ENCODE measurements around the gene KDM1A.

KDM1A gene

GRCh38 chr1:23013657-23014056, 5.6 kb upstream of the KDM1A start:
- H3K36me3 ChIP-seq: no peaks in the 10 kb centered on the region
- no peaks in the 10 kb centered on the region for H3K27me3 ChIP-seq
- no peak for DNase-seq
- no peaks in the 10 kb centered on the region for H3K9me3 ChIP-seq
- TF ChIP-seq CTCF (IDR thresholded peaks at IDR 0.05; ENCODE audit: low read depth, low read length): no peak
- H3K4me3 ChIP-seq (ENCODE audit: low read depth, low read length): no peak overlapping the region
- H3K4me1 ChIP-seq: no peaks in the 10 kb centered on the region

- Histone ChIP-seq H3K36me3 (no peaks in the 10 kb centered on the region; the same call in 1 of the 2 replicates), H3K9me3 (no peaks in the 10 kb centered on the region; the same call in 1 of the 2 replicates), H3K4me1 (no peaks in the 10 kb centered on the region), H3K27me3 (no peaks in the 10 kb centered on the region), H3K4me3 (ENCODE audit: low read depth, low read length) (peak overlapping the region; percentile 82)
- TF ChIP-seq CTCF (IDR thresholded peaks at IDR 0.05; ENCODE audit: low read depth, low read length): no peak
- no peak for DNase-seq
Observed at GRCh38 chr1:23018661-23019093, 591 bp upstream of the KDM1A start.

- peak; percentile 24 for DNase-seq
Observed at GRCh38 chr1:23019863-23020625, 776 bp downstream of the KDM1A start.

GRCh38 chr1:23020706-23021405, 1.6 kb downstream of the KDM1A start:
- Histone ChIP-seq H3K4me3 (ENCODE audit: low read depth, low read length) (peak overlapping the region; percentile 82), H3K36me3 (no peaks in the 10 kb centered on the region; the same call in 1 of the 2 replicates), H3K4me1 (no peaks in the 10 kb centered on the region), H3K27me3 (no peaks in the 10 kb centered on the region), H3K9me3 (no peaks in the 10 kb centered on the region; the same call in 1 of the 2 replicates)
- peak; percentile 7 for DNase-seq
- no peak for TF ChIP-seq CTCF (IDR thresholded peaks at IDR 0.05; ENCODE audit: low read depth, low read length)

More at GRCh38 chr1:23019863-23020625, 776 bp downstream of the KDM1A start:
- Histone ChIP-seq H3K9me3 (no peaks in the 10 kb centered on the region; the same call in 1 of the 2 replicates), H3K36me3 (no peaks in the 10 kb centered on the region; the same call in 1 of the 2 replicates), H3K4me3 (ENCODE audit: low read depth, low read length) (peak overlapping the region; percentile 82), H3K4me1 (no peaks in the 10 kb centered on the region), H3K27me3 (no peaks in the 10 kb centered on the region)
- no peak for TF ChIP-seq CTCF (IDR thresholded peaks at IDR 0.05; ENCODE audit: low read depth, low read length)

- Histone ChIP-seq H3K4me3 (ENCODE audit: low read depth, low read length) (no peak overlapping the region; the same call in 1 of the 2 replicates), H3K9me3 (no peaks in the 10 kb centered on the region; the same call in 1 of the 2 replicates), H3K36me3 (no peaks in the 10 kb centered on the region; the same call in 1 of the 2 replicates), H3K4me1 (no peaks in the 10 kb centered on the region), H3K27me3 (no peaks in the 10 kb centered on the region)
- TF ChIP-seq CTCF (IDR thresholded peaks at IDR 0.05; ENCODE audit: low read depth, low read length): no peak
- DNase-seq: no peak
Observed at GRCh38 chr1:23021834-23022233, 2.6 kb downstream of the KDM1A start.
